ENCODE data around the gene RNF145.

DNA sequence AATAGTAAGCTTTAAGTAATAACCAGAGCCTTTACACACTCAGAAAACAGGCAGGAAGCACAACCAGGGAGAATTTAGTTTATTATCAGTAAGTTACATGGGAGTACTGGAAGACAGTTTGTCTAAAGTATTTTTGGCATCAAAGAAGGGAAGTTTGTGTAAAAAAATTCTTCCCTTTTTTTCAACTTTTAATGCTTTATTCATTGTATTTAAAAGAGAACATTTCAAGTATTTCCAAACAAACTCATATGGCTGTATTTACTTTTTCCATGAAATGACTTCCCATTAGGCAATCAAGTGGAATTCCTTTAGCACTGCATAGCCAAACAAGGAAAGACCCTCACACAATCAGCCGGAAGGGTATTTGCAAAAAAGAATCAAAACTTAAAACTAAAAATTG is 26.7 kb downstream of the RNF145 start:
- TF ChIP-seq, protein P1, sequence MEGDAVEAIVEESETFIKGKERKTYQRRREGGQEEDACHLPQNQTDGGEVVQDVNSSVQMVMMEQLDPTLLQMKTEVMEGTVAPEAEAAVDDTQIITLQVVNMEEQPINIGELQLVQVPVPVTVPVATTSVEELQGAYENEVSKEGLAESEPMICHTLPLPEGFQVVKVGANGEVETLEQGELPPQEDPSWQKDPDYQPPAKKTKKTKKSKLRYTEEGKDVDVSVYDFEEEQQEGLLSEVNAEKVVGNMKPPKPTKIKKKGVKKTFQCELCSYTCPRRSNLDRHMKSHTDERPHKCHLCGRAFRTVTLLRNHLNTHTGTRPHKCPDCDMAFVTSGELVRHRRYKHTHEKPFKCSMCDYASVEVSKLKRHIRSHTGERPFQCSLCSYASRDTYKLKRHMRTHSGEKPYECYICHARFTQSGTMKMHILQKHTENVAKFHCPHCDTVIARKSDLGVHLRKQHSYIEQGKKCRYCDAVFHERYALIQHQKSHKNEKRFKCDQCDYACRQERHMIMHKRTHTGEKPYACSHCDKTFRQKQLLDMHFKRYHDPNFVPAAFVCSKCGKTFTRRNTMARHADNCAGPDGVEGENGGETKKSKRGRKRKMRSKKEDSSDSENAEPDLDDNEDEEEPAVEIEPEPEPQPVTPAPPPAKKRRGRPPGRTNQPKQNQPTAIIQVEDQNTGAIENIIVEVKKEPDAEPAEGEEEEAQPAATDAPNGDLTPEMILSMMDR (IDR thresholded peaks at IDR 0.05; ENCODE audit: low read length), result no peak
- TF ChIP-seq EZH2 (optimal IDR thresholded peaks at IDR 0.05; ENCODE audit: low read depth, low read length), result no peak

Data from MM.1S (cell line).